Activated CD4-positive, CD25-positive, alpha-beta regulatory T cell treated with anti-CD3 and anti-CD28 coated beads, Interleukin-2, amount 50 U/mL, for 16 hours (primary cell): ENCODE data around the gene SCN2A.
"Not testable (repeated sequence)": the region's sequence is repeated elsewhere in the genome, so short reads cannot be mapped to it uniquely, and the experiment has no call there.

ENCODE experiments used
- DNase-seq: peaks from one replicate; pipeline ENCODE4 v3.0.0-alpha.2; 2020; ENCODE audit warnings: low read depth, low spot score

Gene SCN2A

GRCh38 chr2:165253178-165253577 lies 14.0 kb downstream of the SCN2A start:
- DNase-seq: no peak

- DNase-seq: no peak
These were observed 17.4 kb downstream of the SCN2A start for GRCh38 chr2:165256618-165257017.

- not testable (repeated sequence) for DNase-seq
These were observed 21.1 kb downstream of the SCN2A start for GRCh38 chr2:165260347-165260746.

- no peak for DNase-seq
These were observed 29.5 kb downstream of the SCN2A start for GRCh38 chr2:165268754-165269153.

- DNase-seq: no peak
These were observed 34.0 kb downstream of the SCN2A start for GRCh38 chr2:165273176-165273575.

GRCh38 chr2:165274698-165275097 lies 35.5 kb downstream of the SCN2A start:
- no peak for DNase-seq

- DNase-seq: no peak
These were observed 36.7 kb downstream of the SCN2A start for GRCh38 chr2:165275932-165276331.

GRCh38 chr2:165277295-165277694 lies 38.1 kb downstream of the SCN2A start:
- DNase-seq: no peak

GRCh38 chr2:165277860-165278656 lies 38.8 kb downstream of the SCN2A start:
- no peak for DNase-seq

- no peak for DNase-seq
These were observed 41.1 kb downstream of the SCN2A start for GRCh38 chr2:165280356-165280755.

GRCh38 chr2:165281387-165281786 lies 42.2 kb downstream of the SCN2A start:
- no peak for DNase-seq

GRCh38 chr2:165283342-165283741 lies 44.1 kb downstream of the SCN2A start:
- no peak for DNase-seq

- DNase-seq: no peak
These were observed 48.0 kb downstream of the SCN2A start for GRCh38 chr2:165287094-165287778.

GRCh38 chr2:165289069-165289468 lies 49.9 kb downstream of the SCN2A start:
- no peak for DNase-seq

GRCh38 chr2:165293440-165294420 lies 54.5 kb downstream of the SCN2A start:
- DNase-seq: peak; percentile 10

GRCh38 chr2:165294912-165295311 lies 55.7 kb downstream of the SCN2A start:
- no peak for DNase-seq

- no peak for DNase-seq
These were observed 56.4 kb downstream of the SCN2A start for GRCh38 chr2:165295643-165296042.

GRCh38 chr2:165305391-165306096 lies 66.3 kb downstream of the SCN2A start:
- DNase-seq: no peak

GRCh38 chr2:165307317-165307716 lies 68.1 kb downstream of the SCN2A start:
- DNase-seq: no peak

GRCh38 chr2:165311949-165312348 lies 72.7 kb downstream of the SCN2A start:
- no peak for DNase-seq

GRCh38 chr2:165312999-165313398 lies 73.8 kb downstream of the SCN2A start:
- DNase-seq: no peak
